ENCODE data around the gene RFC2.

DNA sequence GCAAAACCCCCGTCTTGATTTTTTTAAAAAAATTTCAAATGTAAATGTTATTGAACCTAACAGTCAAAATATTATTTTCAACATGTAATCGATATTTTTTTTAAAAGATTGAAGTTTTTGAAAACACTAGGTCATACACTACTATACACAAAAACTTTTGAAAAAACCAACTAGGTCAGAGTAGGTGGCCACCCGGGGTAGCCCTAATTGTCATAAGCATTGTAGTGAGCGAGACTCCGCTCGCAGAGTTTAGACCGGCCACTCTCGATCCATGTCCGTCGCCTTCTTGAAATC is 417 bp downstream of the RFC2 start:
- TF ChIP-seq GABPA (IDR thresholded peaks at IDR 0.05; ENCODE audit: borderline replicate concordance, insufficient read depth, low read length) (no peak), EZH2 (IDR thresholded peaks at IDR 0.05; ENCODE audit: low read depth, low read length, severe bottlenecking) (no peak), ZNF274 (IDR thresholded peaks at IDR 0.05; ENCODE audit: borderline replicate concordance, extremely low read depth, low read length) (no peak), JUND (IDR thresholded peaks at IDR 0.05; ENCODE audit: low read length) (no peak)
- TF ChIP-seq, protein P1, sequence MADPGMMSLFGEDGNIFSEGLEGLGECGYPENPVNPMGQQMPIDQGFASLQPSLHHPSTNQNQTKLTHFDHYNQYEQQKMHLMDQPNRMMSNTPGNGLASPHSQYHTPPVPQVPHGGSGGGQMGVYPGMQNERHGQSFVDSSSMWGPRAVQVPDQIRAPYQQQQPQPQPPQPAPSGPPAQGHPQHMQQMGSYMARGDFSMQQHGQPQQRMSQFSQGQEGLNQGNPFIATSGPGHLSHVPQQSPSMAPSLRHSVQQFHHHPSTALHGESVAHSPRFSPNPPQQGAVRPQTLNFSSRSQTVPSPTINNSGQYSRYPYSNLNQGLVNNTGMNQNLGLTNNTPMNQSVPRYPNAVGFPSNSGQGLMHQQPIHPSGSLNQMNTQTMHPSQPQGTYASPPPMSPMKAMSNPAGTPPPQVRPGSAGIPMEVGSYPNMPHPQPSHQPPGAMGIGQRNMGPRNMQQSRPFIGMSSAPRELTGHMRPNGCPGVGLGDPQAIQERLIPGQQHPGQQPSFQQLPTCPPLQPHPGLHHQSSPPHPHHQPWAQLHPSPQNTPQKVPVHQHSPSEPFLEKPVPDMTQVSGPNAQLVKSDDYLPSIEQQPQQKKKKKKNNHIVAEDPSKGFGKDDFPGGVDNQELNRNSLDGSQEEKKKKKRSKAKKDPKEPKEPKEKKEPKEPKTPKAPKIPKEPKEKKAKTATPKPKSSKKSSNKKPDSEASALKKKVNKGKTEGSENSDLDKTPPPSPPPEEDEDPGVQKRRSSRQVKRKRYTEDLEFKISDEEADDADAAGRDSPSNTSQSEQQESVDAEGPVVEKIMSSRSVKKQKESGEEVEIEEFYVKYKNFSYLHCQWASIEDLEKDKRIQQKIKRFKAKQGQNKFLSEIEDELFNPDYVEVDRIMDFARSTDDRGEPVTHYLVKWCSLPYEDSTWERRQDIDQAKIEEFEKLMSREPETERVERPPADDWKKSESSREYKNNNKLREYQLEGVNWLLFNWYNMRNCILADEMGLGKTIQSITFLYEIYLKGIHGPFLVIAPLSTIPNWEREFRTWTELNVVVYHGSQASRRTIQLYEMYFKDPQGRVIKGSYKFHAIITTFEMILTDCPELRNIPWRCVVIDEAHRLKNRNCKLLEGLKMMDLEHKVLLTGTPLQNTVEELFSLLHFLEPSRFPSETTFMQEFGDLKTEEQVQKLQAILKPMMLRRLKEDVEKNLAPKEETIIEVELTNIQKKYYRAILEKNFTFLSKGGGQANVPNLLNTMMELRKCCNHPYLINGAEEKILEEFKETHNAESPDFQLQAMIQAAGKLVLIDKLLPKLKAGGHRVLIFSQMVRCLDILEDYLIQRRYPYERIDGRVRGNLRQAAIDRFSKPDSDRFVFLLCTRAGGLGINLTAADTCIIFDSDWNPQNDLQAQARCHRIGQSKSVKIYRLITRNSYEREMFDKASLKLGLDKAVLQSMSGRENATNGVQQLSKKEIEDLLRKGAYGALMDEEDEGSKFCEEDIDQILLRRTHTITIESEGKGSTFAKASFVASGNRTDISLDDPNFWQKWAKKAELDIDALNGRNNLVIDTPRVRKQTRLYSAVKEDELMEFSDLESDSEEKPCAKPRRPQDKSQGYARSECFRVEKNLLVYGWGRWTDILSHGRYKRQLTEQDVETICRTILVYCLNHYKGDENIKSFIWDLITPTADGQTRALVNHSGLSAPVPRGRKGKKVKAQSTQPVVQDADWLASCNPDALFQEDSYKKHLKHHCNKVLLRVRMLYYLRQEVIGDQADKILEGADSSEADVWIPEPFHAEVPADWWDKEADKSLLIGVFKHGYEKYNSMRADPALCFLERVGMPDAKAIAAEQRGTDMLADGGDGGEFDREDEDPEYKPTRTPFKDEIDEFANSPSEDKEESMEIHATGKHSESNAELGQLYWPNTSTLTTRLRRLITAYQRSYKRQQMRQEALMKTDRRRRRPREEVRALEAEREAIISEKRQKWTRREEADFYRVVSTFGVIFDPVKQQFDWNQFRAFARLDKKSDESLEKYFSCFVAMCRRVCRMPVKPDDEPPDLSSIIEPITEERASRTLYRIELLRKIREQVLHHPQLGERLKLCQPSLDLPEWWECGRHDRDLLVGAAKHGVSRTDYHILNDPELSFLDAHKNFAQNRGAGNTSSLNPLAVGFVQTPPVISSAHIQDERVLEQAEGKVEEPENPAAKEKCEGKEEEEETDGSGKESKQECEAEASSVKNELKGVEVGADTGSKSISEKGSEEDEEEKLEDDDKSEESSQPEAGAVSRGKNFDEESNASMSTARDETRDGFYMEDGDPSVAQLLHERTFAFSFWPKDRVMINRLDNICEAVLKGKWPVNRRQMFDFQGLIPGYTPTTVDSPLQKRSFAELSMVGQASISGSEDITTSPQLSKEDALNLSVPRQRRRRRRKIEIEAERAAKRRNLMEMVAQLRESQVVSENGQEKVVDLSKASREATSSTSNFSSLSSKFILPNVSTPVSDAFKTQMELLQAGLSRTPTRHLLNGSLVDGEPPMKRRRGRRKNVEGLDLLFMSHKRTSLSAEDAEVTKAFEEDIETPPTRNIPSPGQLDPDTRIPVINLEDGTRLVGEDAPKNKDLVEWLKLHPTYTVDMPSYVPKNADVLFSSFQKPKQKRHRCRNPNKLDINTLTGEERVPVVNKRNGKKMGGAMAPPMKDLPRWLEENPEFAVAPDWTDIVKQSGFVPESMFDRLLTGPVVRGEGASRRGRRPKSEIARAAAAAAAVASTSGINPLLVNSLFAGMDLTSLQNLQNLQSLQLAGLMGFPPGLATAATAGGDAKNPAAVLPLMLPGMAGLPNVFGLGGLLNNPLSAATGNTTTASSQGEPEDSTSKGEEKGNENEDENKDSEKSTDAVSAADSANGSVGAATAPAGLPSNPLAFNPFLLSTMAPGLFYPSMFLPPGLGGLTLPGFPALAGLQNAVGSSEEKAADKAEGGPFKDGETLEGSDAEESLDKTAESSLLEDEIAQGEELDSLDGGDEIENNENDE (IDR thresholded peaks at IDR 0.05; ENCODE audit: insufficient replicate concordance, low read length): no peak
- TF ChIP-seq, protein P2, sequence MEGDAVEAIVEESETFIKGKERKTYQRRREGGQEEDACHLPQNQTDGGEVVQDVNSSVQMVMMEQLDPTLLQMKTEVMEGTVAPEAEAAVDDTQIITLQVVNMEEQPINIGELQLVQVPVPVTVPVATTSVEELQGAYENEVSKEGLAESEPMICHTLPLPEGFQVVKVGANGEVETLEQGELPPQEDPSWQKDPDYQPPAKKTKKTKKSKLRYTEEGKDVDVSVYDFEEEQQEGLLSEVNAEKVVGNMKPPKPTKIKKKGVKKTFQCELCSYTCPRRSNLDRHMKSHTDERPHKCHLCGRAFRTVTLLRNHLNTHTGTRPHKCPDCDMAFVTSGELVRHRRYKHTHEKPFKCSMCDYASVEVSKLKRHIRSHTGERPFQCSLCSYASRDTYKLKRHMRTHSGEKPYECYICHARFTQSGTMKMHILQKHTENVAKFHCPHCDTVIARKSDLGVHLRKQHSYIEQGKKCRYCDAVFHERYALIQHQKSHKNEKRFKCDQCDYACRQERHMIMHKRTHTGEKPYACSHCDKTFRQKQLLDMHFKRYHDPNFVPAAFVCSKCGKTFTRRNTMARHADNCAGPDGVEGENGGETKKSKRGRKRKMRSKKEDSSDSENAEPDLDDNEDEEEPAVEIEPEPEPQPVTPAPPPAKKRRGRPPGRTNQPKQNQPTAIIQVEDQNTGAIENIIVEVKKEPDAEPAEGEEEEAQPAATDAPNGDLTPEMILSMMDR (IDR thresholded peaks at IDR 0.05; ENCODE audit: control extremely low read depth in 1 of 3, insufficient read depth in 1 of 3, low read depth in 1 of 3, low read length in 3 of 3): no peak
- TF ChIP-seq, protein P3, sequence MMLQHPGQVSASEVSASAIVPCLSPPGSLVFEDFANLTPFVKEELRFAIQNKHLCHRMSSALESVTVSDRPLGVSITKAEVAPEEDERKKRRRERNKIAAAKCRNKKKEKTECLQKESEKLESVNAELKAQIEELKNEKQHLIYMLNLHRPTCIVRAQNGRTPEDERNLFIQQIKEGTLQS (IDR thresholded peaks at IDR 0.05; ENCODE audit: insufficient read depth, low read depth, low read length): no peak

Measured in H1 (cell line).